Breast epithelium (tissue), 4 donors: ENCODE data around the gene LZTFL1. TPM values are rescaled to one million over a fixed set of nuclear protein-coding genes. Genes with fewer than 3 reads are reported as not detected.

Experiments used
- DNase-seq, 2 donors: peaks; one replicate each; pipeline ENCODE4 v3.0.0-alpha.2; 2019; ENCODE audit warnings: low spot score in 2 of 2
- H3K27ac ChIP-seq, 2 donors: fragments of 200-600 bp; sonication (generic) in 1 of 2; one replicate each; pipeline ENCODE4 v1.5.1; 2016 to 2019; ENCODE audit warnings: mild to moderate bottlenecking in 1 of 2
- H3K27me3 ChIP-seq, 2 donors: fragments of 200-600 bp; sonication (generic) in 1 of 2; one replicate each; pipeline versions ENCODE4 v1.5.1 to v1.6.0; 2017 to 2019; ENCODE audit warnings: control low read depth in 1 of 2, mild to moderate bottlenecking in 1 of 2
- H3K36me3 ChIP-seq: fragments of 200-600 bp; one replicate; pipeline ENCODE4 v1.5.1; 2019
- H3K4me1 ChIP-seq, 2 donors: fragments of 200-600 bp; sonication (generic); one replicate each; pipeline ENCODE4 v1.5.1; 2016 to 2019; ENCODE audit warnings: control low read depth in 1 of 2
- H3K4me3 ChIP-seq, 3 donors: fragments of 200-600 bp; sonication (generic); 1 replicate in 2 of 3; 2 replicates in 1 of 3; pipeline ENCODE4 v1.5.1; 2016 to 2019; ENCODE audit warnings: mild to moderate bottlenecking in 3 of 3, moderate library complexity in 2 of 3
- H3K9me3 ChIP-seq, 2 donors: fragments of 200-600 bp; sonication (generic) in 1 of 2; one replicate each; pipeline ENCODE4 v1.5.1; 2016 to 2019; ENCODE audit warnings: control low read depth in 1 of 2
- POLR2A ChIP-seq: fragments of 450-650 bp; IDR thresholded peaks from one replicate; pipeline ENCODE4 v1.6.1; 2016; ENCODE audit warnings: antibody characterized with exemption, mild to moderate bottlenecking, moderate library complexity
- POLR2AphosphoS5 ChIP-seq, 3 donors: sonication (generic); formaldehyde crosslinking; IDR thresholded peaks; one replicate each; pipeline ENCODE4 v1.6.1; 2017; ENCODE audit warnings: antibody characterized with exemption in 3 of 3
- intact Hi-C: fragments of 100-400 bp; cut with DNase I; formaldehyde crosslinking; loops from one replicate; pipeline ENCODE4 v1.15.1; 2023; ENCODE audit warnings: low total_unique reads
- total RNA-seq, 3 donors: library from RNA; depleted of rRNA; stranded (reverse); fragments of >200 nt; gene quantifications; one replicate each; pipeline ENCODE4 v1.1.0, GENCODE V29; 2016
- TF ChIP-seq, protein P1 (sequence below), 3 donors: fragments of 450-650 bp; IDR thresholded peaks; one replicate each; pipeline ENCODE4 v1.5.1; 2016 to 2017; ENCODE audit warnings: antibody characterized with exemption in 3 of 3, mild to moderate bottlenecking in 3 of 3, moderate library complexity in 3 of 3

LZTFL1 gene
- total RNA-seq, 3 donors from 2014 or later: 17.0 to 39.2 (median 22.1) TPM

DNA sequence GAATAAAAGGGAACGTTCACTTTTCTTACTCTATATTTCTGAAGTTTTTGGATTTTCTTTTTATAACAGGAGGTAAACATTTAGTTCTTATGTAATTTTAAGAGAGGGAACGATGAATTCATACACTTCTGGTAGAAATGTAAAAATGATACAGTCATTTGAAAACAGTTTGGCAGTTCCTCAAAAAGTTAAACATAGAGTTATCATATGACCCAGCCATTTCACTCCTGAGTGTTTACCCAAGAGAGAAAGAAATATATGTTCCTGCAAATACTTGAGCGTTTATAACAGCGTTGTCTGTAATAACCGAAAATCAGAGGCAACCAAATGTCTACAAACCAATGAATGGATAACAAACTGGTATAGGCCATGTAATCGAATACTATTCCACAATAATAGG lies 23.6 kb upstream of the LZTFL1 start:
- intact Hi-C loops: no loop called here
- DNase-seq: no peak
- H3K9me3 ChIP-seq: peaks cover 0 to 5% of the 10 kb centered on the region in 2 donors

DNA sequence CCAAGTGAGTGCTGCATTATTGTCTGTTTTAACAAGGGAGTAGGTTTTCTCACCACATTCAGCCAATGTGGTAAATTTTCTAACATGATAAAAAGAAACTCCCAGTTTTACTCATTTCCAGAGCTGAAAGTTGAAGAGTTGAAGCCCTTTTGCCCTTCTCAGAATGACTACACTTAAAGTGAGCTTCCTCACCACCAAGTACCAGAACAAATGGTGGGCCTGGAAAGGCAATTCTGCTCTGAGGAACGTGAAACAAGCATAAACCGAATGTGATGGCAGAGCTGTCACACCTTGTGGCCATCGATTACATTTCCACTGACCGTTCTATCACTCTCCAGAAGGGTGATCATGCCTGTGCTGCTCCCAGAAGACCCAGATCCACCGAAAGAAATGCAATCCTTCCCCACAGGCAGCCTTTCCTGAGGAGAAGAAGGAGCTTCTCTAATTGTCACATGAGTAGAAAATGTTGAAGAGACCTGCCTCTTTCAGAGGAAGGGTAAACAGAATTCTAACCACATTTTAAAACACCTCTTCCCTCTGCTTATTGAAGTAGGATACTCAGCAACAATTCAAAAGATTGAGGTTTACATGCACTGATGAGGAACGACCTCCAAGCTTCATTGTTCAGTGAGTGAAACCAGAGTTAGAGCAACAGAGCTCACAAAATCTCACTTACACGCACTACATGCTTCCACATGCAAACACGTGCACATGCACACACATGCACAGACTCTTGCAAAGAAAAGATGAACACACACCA lies 23.0 kb upstream of the LZTFL1 start:
- H3K4me3 ChIP-seq: no peak overlapping the region
- no peaks in the 10 kb centered on the region for H3K36me3 ChIP-seq
- no peak overlapping the region for H3K27ac ChIP-seq
- no peaks in the 10 kb centered on the region for H3K27me3 ChIP-seq
- peaks cover 0 to 5% of the 10 kb centered on the region in 2 donors for H3K9me3 ChIP-seq
- H3K4me1 ChIP-seq: no peaks in the 10 kb centered on the region
- intact Hi-C loops: no loop called here
- DNase-seq: no peak
- no peak for TF ChIP-seq POLR2AphosphoS5 (IDR thresholded peaks at IDR 0.05)
- TF ChIP-seq, protein P1, sequence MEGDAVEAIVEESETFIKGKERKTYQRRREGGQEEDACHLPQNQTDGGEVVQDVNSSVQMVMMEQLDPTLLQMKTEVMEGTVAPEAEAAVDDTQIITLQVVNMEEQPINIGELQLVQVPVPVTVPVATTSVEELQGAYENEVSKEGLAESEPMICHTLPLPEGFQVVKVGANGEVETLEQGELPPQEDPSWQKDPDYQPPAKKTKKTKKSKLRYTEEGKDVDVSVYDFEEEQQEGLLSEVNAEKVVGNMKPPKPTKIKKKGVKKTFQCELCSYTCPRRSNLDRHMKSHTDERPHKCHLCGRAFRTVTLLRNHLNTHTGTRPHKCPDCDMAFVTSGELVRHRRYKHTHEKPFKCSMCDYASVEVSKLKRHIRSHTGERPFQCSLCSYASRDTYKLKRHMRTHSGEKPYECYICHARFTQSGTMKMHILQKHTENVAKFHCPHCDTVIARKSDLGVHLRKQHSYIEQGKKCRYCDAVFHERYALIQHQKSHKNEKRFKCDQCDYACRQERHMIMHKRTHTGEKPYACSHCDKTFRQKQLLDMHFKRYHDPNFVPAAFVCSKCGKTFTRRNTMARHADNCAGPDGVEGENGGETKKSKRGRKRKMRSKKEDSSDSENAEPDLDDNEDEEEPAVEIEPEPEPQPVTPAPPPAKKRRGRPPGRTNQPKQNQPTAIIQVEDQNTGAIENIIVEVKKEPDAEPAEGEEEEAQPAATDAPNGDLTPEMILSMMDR (IDR thresholded peaks at IDR 0.05): no peak
- TF ChIP-seq POLR2A: no peak

More for the DNA sequence above, 23.6 kb upstream of the LZTFL1 start:
- no peak overlapping the region for H3K4me3 ChIP-seq
- TF ChIP-seq, protein P1 (IDR thresholded peaks at IDR 0.05): no peak
- TF ChIP-seq POLR2A (no peak), POLR2AphosphoS5 (IDR thresholded peaks at IDR 0.05) (no peak)
- no peaks in the 10 kb centered on the region for H3K36me3 ChIP-seq
- no peak overlapping the region for H3K27ac ChIP-seq
- no peaks in the 10 kb centered on the region for H3K27me3 ChIP-seq
- no peaks in the 10 kb centered on the region for H3K4me1 ChIP-seq

DNA sequence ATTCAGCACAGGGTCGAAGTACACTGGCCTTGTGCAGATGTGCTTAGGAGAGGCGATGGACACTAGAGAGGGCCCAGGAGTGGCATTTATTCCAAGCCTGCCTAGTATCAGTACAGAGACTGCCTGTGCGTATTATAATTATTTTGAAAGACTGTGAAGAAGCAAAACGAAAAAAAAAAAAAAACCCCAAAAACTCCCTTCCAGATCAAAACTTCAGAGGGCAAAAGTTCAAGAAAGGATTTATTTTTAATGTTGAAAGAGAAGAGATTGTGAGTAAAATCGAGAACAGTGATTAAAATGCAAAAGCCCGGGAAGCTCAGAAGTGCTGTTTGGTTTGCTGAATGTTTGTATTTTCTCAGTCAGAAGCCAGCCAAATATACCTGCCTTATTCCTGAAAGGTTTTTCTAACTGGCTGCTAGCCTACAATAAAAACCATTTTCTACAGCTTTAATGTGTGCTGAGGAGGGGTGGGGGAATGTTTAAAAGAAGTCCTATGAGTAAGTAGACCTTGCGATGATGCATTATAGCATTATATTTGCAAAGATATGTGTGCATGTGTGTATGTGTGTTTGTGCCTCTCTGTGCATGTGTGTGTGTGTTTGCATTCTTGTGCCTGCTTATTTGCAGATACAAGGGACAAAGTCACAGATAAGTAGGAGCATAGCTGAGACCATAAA lies 19.3 kb upstream of the LZTFL1 start:
- DNase-seq: no peak
- Histone ChIP-seq H3K36me3 (no peaks in the 10 kb centered on the region), H3K4me1 (no peaks in the 10 kb centered on the region), H3K9me3 (peaks cover 0 to 5% of the 10 kb centered on the region in 2 donors), H3K4me3 (no peak overlapping the region), H3K27ac (no peak overlapping the region), H3K27me3 (no peaks in the 10 kb centered on the region)
- TF ChIP-seq, protein P1 (IDR thresholded peaks at IDR 0.05): no peak
- TF ChIP-seq POLR2A (no peak), POLR2AphosphoS5 (IDR thresholded peaks at IDR 0.05) (no peak)
- intact Hi-C loops: no loop called here

DNA sequence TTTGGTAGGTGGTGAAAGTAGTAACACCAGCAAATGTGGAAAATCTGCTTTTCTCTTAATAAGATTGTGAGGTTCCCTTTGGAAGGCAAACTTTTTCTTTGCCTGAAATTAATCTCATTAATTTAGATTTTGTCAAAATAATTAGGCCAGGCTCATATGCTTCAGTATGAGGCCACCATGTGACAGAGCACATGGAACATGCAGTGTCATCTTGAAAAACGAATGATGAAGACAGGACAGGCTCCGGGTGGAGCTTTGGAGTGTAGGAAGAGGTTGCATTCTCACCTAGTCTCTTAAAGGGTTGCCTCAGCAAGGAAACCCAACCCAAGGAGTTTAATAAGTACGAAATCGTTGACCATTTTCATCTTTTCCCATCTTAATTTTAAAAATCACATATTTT lies 18.6 kb upstream of the LZTFL1 start:
- TF ChIP-seq POLR2AphosphoS5 (IDR thresholded peaks at IDR 0.05) (no peak), POLR2A (no peak)
- TF ChIP-seq, protein P1 (IDR thresholded peaks at IDR 0.05): no peak
- DNase-seq: no peak
- no peak overlapping the region for H3K27ac ChIP-seq
- H3K9me3 ChIP-seq: peaks cover 0 to 10% of the 10 kb centered on the region in 2 donors
- no peak overlapping the region for H3K4me3 ChIP-seq
- H3K36me3 ChIP-seq: no peaks in the 10 kb centered on the region
- no peaks in the 10 kb centered on the region for H3K27me3 ChIP-seq
- intact Hi-C loops: no loop called here
- no peaks in the 10 kb centered on the region for H3K4me1 ChIP-seq
